Breast epithelium (tissue), 4 donors: ENCODE measurements around the gene GNG12. TPM values are rescaled to one million over a fixed set of nuclear protein-coding genes. Genes with fewer than 3 reads are reported as not detected.
"Not testable (repeated sequence)": the region's sequence is repeated elsewhere in the genome, so short reads cannot be mapped to it uniquely, and the experiment has no call there.

Experiments used
- DNase-seq, 2 donors: peaks; one replicate each; pipeline ENCODE4 v3.0.0-alpha.2; 2019; ENCODE audit warnings: low spot score in 2 of 2
- H3K27ac ChIP-seq, 2 donors: fragments of 200-600 bp; sonication (generic) in 1 of 2; one replicate each; pipeline ENCODE4 v1.5.1; 2016 to 2019; ENCODE audit warnings: mild to moderate bottlenecking in 1 of 2
- H3K27me3 ChIP-seq, 2 donors: fragments of 200-600 bp; sonication (generic) in 1 of 2; one replicate each; pipeline versions ENCODE4 v1.5.1 to v1.6.0; 2017 to 2019; ENCODE audit warnings: control low read depth in 1 of 2, mild to moderate bottlenecking in 1 of 2
- H3K36me3 ChIP-seq: fragments of 200-600 bp; one replicate; pipeline ENCODE4 v1.5.1; 2019
- H3K4me1 ChIP-seq, 2 donors: fragments of 200-600 bp; sonication (generic); one replicate each; pipeline ENCODE4 v1.5.1; 2016 to 2019; ENCODE audit warnings: control low read depth in 1 of 2
- H3K4me3 ChIP-seq, 3 donors: fragments of 200-600 bp; sonication (generic); 1 replicate in 2 of 3; 2 replicates in 1 of 3; pipeline ENCODE4 v1.5.1; 2016 to 2019; ENCODE audit warnings: mild to moderate bottlenecking in 3 of 3, moderate library complexity in 2 of 3
- H3K9me3 ChIP-seq, 2 donors: fragments of 200-600 bp; sonication (generic) in 1 of 2; one replicate each; pipeline ENCODE4 v1.5.1; 2016 to 2019; ENCODE audit warnings: control low read depth in 1 of 2
- POLR2A ChIP-seq: fragments of 450-650 bp; IDR thresholded peaks from one replicate; pipeline ENCODE4 v1.6.1; 2016; ENCODE audit warnings: antibody characterized with exemption, mild to moderate bottlenecking, moderate library complexity
- POLR2AphosphoS5 ChIP-seq, 3 donors: sonication (generic); formaldehyde crosslinking; IDR thresholded peaks; one replicate each; pipeline ENCODE4 v1.6.1; 2017; ENCODE audit warnings: antibody characterized with exemption in 3 of 3
- intact Hi-C: fragments of 100-400 bp; cut with DNase I; formaldehyde crosslinking; loops from one replicate; pipeline ENCODE4 v1.15.1; 2023; ENCODE audit warnings: low total_unique reads
- total RNA-seq, 3 donors: library from RNA; depleted of rRNA; stranded (reverse); fragments of >200 nt; gene quantifications; one replicate each; pipeline ENCODE4 v1.1.0, GENCODE V29; 2016
- TF ChIP-seq, protein P1 (sequence below), 3 donors: fragments of 450-650 bp; IDR thresholded peaks; one replicate each; pipeline ENCODE4 v1.5.1; 2016 to 2017; ENCODE audit warnings: antibody characterized with exemption in 3 of 3, mild to moderate bottlenecking in 3 of 3, moderate library complexity in 3 of 3

The GNG12 gene
- total RNA-seq, 3 donors from 2014 or later, result 82.1 to 100 (median 87.5) TPM

DNA sequence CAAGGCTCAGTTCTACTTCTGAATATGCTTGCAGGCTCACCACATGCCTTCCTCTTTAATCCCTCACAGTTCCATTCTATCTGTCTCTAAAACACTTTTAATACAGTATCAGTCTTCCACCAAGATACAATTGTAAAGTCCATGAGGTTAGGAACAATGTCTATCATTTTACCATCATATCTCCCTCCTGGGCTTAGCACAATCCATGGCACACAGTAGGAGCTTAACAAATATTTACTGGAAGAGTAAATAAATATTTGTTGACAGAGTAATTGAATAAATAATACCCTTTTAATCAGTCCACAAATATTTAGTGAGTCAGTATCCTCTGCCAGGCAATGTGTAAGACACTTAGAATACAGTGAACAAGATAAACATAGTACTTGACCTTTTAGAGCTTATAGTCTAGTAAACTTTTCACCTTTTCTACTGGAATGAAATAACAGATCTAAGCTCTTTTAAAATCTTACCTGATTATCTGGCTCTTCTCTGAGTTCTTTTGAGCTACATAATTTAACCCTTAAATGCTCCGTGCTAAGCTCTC, 160.9 kb downstream of the GNG12 start:
- Histone ChIP-seq H3K4me1 (no peaks in the 10 kb centered on the region), H3K27ac (no peak overlapping the region), H3K36me3 (no peaks in the 10 kb centered on the region), H3K27me3 (no peaks in the 10 kb centered on the region), H3K9me3 (no peaks in the 10 kb centered on the region), H3K4me3 (no peak overlapping the region)
- no peak for TF ChIP-seq POLR2AphosphoS5 (IDR thresholded peaks at IDR 0.05)
- TF ChIP-seq, protein P1, sequence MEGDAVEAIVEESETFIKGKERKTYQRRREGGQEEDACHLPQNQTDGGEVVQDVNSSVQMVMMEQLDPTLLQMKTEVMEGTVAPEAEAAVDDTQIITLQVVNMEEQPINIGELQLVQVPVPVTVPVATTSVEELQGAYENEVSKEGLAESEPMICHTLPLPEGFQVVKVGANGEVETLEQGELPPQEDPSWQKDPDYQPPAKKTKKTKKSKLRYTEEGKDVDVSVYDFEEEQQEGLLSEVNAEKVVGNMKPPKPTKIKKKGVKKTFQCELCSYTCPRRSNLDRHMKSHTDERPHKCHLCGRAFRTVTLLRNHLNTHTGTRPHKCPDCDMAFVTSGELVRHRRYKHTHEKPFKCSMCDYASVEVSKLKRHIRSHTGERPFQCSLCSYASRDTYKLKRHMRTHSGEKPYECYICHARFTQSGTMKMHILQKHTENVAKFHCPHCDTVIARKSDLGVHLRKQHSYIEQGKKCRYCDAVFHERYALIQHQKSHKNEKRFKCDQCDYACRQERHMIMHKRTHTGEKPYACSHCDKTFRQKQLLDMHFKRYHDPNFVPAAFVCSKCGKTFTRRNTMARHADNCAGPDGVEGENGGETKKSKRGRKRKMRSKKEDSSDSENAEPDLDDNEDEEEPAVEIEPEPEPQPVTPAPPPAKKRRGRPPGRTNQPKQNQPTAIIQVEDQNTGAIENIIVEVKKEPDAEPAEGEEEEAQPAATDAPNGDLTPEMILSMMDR (IDR thresholded peaks at IDR 0.05), result no peak
- TF ChIP-seq POLR2A, result no peak
- DNase-seq, result no peak
- intact Hi-C loops, result no loop called here

DNA sequence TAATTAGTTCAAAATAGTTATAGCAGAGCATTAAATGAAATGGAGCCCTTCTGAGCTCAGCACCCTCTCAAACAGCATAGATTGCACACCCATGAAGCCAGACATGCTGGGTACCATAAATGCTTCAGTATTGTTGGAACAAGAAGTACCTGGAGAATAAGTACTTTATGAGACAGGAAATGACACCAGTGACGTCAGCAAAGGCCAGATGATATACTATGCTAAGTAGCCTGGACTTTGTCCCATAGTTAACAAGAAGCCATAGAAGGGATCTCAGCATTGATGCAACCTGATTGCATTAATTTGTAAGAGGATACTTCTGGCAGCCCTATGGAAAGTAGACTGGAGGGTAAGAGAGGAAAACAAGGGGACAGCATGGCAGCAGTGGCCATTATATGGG, 164.6 kb downstream of the GNG12 start:
- intact Hi-C loops, result no loop called here
- Histone ChIP-seq H3K9me3 (no peaks in the 10 kb centered on the region), H3K36me3 (no peaks in the 10 kb centered on the region), H3K4me3 (no peak overlapping the region), H3K27ac (no peak overlapping the region), H3K27me3 (no peaks in the 10 kb centered on the region), H3K4me1 (no peaks in the 10 kb centered on the region)
- TF ChIP-seq POLR2AphosphoS5 (IDR thresholded peaks at IDR 0.05) (no peak), POLR2A (no peak)
- TF ChIP-seq, protein P1 (IDR thresholded peaks at IDR 0.05), result no peak
- no peak for DNase-seq

DNA sequence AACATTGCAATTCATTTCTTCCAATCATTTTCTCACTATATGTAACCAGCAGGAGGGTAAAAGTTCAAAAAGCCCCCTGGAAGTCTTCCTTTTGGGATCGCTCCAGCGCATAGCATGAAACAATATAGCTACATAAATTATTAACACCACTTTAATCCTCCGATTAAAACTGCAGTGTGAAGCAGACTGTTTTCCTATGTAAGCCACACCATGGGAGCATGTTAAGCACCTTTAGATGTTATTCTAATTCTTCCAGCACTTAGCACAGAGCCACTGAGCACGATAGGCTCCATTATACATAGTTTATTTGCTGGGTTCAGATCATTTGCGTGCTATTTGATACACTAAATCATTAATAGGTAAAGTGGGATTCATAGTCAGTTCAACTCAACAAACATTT, 166.6 kb downstream of the GNG12 start:
- TF ChIP-seq POLR2A (no peak), POLR2AphosphoS5 (IDR thresholded peaks at IDR 0.05) (no peak)
- TF ChIP-seq, protein P1 (IDR thresholded peaks at IDR 0.05), result no peak
- Histone ChIP-seq H3K4me1 (no peaks in the 10 kb centered on the region), H3K4me3 (no peak overlapping the region), H3K36me3 (no peaks in the 10 kb centered on the region), H3K9me3 (no peaks in the 10 kb centered on the region), H3K27ac (no peak overlapping the region), H3K27me3 (no peaks in the 10 kb centered on the region)
- intact Hi-C loops, result no loop called here
- no peak for DNase-seq

DNA sequence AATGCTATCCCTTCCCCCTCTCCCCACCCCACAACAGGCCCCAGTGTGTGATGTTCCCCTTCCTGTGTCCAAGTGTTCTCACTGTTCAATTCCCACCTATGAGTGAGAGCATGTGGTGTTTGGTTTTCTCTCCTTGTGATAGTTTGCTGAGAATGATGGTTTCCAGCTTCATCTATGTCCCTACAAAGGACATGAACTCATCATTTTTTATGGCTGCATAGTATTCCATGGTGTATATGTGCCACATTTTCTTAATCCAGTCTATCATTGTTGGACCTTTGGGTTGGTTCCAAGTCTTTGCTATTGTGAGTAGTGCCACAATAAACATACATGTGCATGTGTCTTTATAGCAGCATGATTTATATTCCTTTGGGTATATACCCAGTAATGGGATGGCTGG, 168.0 kb downstream of the GNG12 start:
- H3K4me3 ChIP-seq, H3K4me1 ChIP-seq, H3K27me3 ChIP-seq, intact Hi-C loops, DNase-seq, H3K36me3 ChIP-seq, H3K27ac ChIP-seq, H3K9me3 ChIP-seq: not testable (repeated sequence)

DNA sequence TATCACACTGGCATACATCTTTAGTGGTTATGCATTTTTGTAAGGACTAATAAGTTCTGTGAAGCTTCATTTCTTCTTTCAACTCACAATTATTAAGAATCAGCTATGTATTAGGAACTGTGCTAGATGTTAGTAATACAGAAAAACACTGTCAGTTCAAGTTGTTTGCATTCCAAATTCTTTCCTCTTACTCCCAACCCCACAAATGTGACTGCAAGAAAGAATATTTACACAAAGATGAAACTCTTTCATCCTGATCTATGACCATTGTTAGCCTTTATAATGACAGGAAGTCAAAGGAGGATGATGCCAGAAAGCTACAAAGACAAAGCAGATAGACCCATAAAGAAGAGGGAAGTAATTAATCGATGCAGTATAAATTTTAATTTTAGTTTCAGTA, 169.2 kb downstream of the GNG12 start:
- H3K27me3 ChIP-seq, result no peaks in the 10 kb centered on the region
- no peak for DNase-seq
- no peaks in the 10 kb centered on the region for H3K36me3 ChIP-seq
- no peaks in the 10 kb centered on the region for H3K9me3 ChIP-seq
- H3K27ac ChIP-seq, result no peak overlapping the region
- H3K4me1 ChIP-seq, result no peaks in the 10 kb centered on the region
- H3K4me3 ChIP-seq, result no peak overlapping the region
- TF ChIP-seq POLR2A, result no peak
- no peak for TF ChIP-seq POLR2AphosphoS5 (IDR thresholded peaks at IDR 0.05)
- TF ChIP-seq, protein P1 (IDR thresholded peaks at IDR 0.05), result no peak
- intact Hi-C loops, result no loop called here

DNA sequence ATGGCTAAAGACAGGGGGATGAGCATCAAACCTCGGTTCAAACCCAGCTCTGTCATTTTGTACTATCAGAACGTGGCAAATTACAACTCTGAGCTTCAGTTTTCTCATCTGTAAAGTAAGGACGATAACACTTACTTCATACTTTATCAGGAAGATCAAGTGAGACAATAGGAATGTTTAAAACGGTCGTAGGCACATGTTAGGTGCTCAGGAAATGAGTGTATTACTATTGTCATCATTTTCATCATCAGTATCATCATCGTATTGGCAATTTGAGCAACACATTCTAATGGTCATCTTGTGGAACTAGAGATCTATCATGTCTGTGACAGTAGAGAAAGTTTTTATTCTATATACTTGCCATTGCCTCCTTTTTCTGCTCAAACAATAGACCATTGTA, 170.4 kb downstream of the GNG12 start:
- Histone ChIP-seq H3K9me3 (no peaks in the 10 kb centered on the region), H3K4me3 (no peak overlapping the region), H3K27me3 (no peaks in the 10 kb centered on the region), H3K4me1 (no peaks in the 10 kb centered on the region), H3K36me3 (no peaks in the 10 kb centered on the region), H3K27ac (no peak overlapping the region)
- TF ChIP-seq, protein P1 (IDR thresholded peaks at IDR 0.05), result no peak
- TF ChIP-seq POLR2AphosphoS5 (IDR thresholded peaks at IDR 0.05), result no peak
- intact Hi-C loops, result no loop called here
- no peak for DNase-seq
